ACC112 (cell line): ENCODE data around the gene TOR1A.

Source experiments
- H2AFZ ChIP-seq: fragments of 200-600 bp; sonication (generic); one replicate; pipeline ENCODE4 v1.6.0; 2017; ENCODE audit warnings: antibody characterized with exemption, low read length; ENCODE audit not compliant: unreplicated experiment
- H3K27ac ChIP-seq: fragments of 200-600 bp; sonication (generic); 2 replicates; pipeline ENCODE4 v1.5.1; 2014; ENCODE audit warnings: low read depth, mild to moderate bottlenecking, antibody characterized with exemption, low read length, moderate library complexity
- H3K27me3 ChIP-seq: fragments of 200-600 bp; sonication (generic); 2 replicates; pipeline ENCODE4 v1.6.1; 2014; ENCODE audit warnings: mild to moderate bottlenecking, antibody characterized with exemption, low read length, moderate library complexity, mixed read lengths; ENCODE audit not compliant: insufficient read depth
- H3K36me3 ChIP-seq: fragments of 200-600 bp; sonication (generic); 2 replicates; pipeline ENCODE4 v1.6.1; 2016; ENCODE audit warnings: mild to moderate bottlenecking, antibody characterized with exemption, low read length, moderate library complexity, mixed read lengths; ENCODE audit not compliant: insufficient read depth
- H3K4me1 ChIP-seq: fragments of 200-600 bp; sonication (generic); one replicate; pipeline ENCODE4 v1.6.1; 2016; ENCODE audit warnings: low read length, mixed read lengths; ENCODE audit not compliant: insufficient read depth, unreplicated experiment, control insufficient read depth
- H3K4me3 ChIP-seq: fragments of 200-600 bp; sonication (generic); 2 replicates; pipeline ENCODE4 v1.5.1; 2014; ENCODE audit warnings: mild to moderate bottlenecking, low read depth, low read length
- H3K79me2 ChIP-seq: fragments of 200-600 bp; sonication (generic); one replicate; pipeline ENCODE4 v1.6.0; 2016; ENCODE audit warnings: low read length; ENCODE audit not compliant: control insufficient read depth, unreplicated experiment, insufficient read depth

Gene TOR1A

GRCh38 chr9:129850821-129851550, 27.1 kb upstream of the TOR1A start:
- Histone ChIP-seq H3K27me3 (no peaks in the 10 kb centered on the region), H3K79me2 (no peaks in the 10 kb centered on the region), H3K4me1 (no peaks in the 10 kb centered on the region), H3K27ac (no peak overlapping the region), H2AFZ (no peak overlapping the region), H3K4me3 (no peak overlapping the region), H3K36me3 (peaks cover 3% of the 10 kb centered on the region; the same call in 1 of the 2 replicates)

GRCh38 chr9:129849901-129850300, 26.0 kb upstream of the TOR1A start:
- Histone ChIP-seq H3K27me3 (no peaks in the 10 kb centered on the region), H3K79me2 (no peaks in the 10 kb centered on the region), H2AFZ (no peak overlapping the region), H3K27ac (no peak overlapping the region), H3K4me3 (no peak overlapping the region), H3K36me3 (peaks cover 3% of the 10 kb centered on the region; the same call in 1 of the 2 replicates), H3K4me1 (no peaks in the 10 kb centered on the region)

GRCh38 chr9:129848712-129849441, 24.9 kb upstream of the TOR1A start:
- no peak overlapping the region for H2AFZ ChIP-seq
- H3K79me2 ChIP-seq: no peaks in the 10 kb centered on the region
- H3K27ac ChIP-seq: no peak overlapping the region
- H3K4me1 ChIP-seq: no peaks in the 10 kb centered on the region
- peaks cover 3% of the 10 kb centered on the region; the same call in 1 of the 2 replicates for H3K36me3 ChIP-seq
- no peaks in the 10 kb centered on the region for H3K27me3 ChIP-seq
- H3K4me3 ChIP-seq: no peak overlapping the region

- H3K27me3 ChIP-seq: no peaks in the 10 kb centered on the region
- H3K36me3 ChIP-seq: 0 out of 2 replicates have a peak, but pooled peaks cover 2% of the 10 kb centered on the region
- no peaks in the 10 kb centered on the region for H3K79me2 ChIP-seq
- H3K4me3 ChIP-seq: no peak overlapping the region
- H3K4me1 ChIP-seq: no peaks in the 10 kb centered on the region
- no peak overlapping the region for H2AFZ ChIP-seq
- no peak overlapping the region for H3K27ac ChIP-seq
These were observed 21.4 kb upstream of the TOR1A start for GRCh38 chr9:129845373-129845772.

DNA sequence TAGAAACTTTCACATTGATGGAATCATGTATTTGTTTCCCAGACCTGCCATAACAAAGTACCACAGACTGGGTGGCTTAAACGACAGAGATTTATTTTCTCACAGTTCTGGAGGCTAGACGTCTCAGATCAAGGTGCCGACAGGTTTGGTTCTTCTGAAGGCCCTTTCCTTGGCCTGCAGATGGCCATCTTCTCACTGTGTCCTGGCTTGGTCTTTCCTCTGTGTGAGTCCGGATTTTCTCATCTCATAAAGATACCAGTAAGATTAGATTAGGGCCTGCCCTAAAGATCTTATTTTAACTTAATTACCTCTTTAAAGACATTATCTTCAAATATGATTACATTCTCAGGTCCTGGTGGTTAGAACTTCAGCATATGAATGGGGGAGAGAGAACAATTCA, 17.1 kb upstream of the TOR1A start:
- no peaks in the 10 kb centered on the region for H3K27me3 ChIP-seq
- peaks cover 23% of the 10 kb centered on the region for H3K4me1 ChIP-seq
- no peak overlapping the region for H2AFZ ChIP-seq
- no peak overlapping the region for H3K4me3 ChIP-seq
- no peak overlapping the region for H3K27ac ChIP-seq
- H3K79me2 ChIP-seq: peaks cover under 1% of the 10 kb centered on the region
- H3K36me3 ChIP-seq: no peaks in the 10 kb centered on the region

DNA sequence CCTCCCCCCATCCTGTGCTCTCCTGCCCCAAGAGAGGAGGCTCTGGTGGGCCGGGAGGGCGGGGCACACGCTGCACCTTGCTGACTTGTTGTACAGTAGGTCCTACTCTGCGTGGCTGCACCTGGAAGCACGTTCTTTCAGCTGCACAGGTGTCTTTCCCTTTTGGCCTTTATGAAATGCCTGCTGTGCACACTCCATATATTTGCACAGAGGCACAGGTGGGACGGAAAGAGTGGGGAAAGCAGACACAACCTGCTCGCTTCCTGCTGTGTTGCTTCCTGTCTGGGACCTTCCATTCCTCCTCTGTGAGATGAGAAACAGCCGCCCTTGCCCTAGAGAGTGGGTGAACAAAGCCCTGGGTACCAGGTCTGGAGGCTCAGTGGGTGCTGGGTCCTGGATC, 16.1 kb upstream of the TOR1A start:
- Histone ChIP-seq H3K79me2 (peaks cover 8% of the 10 kb centered on the region), H3K27me3 (no peaks in the 10 kb centered on the region), H3K4me1 (peaks cover 24% of the 10 kb centered on the region), H3K27ac (no peak overlapping the region), H3K4me3 (no peak overlapping the region), H2AFZ (no peak overlapping the region), H3K36me3 (no peaks in the 10 kb centered on the region)

DNA sequence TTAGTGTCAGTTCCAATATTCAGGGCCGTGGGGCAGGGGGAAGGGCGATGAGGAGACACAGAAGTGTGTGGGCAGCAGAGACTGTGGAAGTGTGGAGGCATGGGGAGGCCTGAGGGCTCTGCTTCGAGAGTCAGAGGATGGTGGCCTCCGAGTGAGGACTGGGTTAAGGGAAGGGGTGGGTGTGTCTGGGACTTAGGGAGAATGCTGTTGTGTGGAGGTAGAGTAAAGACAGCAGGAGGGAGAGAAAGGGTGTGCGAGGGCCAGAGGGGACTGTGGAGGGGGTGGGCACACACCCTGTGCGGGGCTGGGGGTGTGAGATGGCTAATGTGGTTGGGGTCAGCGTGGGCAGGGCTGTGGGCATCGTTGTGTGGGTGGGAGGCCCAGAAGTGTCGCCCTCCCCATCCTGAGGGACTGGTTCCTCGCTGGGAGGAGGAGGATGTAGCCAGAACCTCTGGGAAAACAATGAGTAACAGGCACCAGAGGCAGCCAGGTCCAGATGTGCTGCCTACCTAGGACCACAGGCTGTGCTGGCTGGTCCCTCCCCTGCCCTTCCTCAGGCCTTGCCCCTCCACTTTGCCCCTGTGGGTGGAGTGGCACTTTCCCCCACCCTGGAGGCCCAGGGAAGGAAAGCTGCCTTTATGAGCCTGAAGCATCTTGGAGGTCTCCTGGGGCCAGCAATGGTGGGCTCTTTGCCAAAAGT, 15.5 kb upstream of the TOR1A start:
- no peak overlapping the region for H3K4me3 ChIP-seq
- no peak overlapping the region for H2AFZ ChIP-seq
- H3K4me1 ChIP-seq: peaks cover 24% of the 10 kb centered on the region
- H3K36me3 ChIP-seq: no peaks in the 10 kb centered on the region
- no peaks in the 10 kb centered on the region for H3K27me3 ChIP-seq
- peaks cover 12% of the 10 kb centered on the region for H3K79me2 ChIP-seq
- H3K27ac ChIP-seq: peak overlapping the region; percentile 52

- Histone ChIP-seq H3K36me3 (no peaks in the 10 kb centered on the region), H2AFZ (no peak overlapping the region), H3K27ac (peak overlapping the region; percentile 52), H3K27me3 (no peaks in the 10 kb centered on the region), H3K4me1 (peaks cover 29% of the 10 kb centered on the region), H3K79me2 (peaks cover 18% of the 10 kb centered on the region), H3K4me3 (no peak overlapping the region)
These were observed 14.8 kb upstream of the TOR1A start for GRCh38 chr9:129838707-129839259.

DNA sequence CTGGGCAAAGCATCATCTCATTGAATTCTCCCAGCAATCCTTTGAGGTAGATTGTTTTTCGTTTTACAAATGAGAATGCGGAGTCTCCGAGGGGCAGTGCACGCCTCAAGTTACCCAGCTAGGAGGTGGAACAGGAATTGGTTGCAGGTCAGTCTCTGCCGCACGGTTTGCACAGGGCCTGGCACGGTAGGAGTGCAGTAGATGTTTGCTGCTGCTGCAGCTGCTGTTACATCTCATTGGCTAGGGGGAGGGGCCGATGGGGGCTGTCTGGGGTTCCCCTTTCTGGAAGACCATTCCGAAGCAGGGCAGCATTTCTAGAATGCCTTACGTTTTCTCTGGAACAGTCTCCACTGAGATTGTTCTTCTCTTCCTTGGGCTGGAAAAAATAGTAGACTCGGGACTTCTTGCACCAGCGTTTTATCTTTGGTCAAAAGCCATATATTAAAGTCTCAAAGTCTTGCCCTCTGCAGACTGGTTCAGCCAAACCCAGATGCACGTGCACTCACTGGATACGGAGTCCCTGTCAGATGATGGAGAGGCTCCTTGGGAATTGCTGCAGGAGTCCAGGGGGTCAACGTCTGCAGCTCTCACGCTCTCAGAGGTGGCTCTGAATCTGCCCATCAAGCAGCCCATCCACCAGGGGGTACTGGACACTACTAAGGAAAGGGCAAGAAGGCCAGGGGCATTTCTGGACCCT, 12.5 kb upstream of the TOR1A start:
- H3K4me1 ChIP-seq: peaks cover 33% of the 10 kb centered on the region
- H3K4me3 ChIP-seq: peak overlapping the region; percentile 96
- H3K27me3 ChIP-seq: no peaks in the 10 kb centered on the region
- H3K27ac ChIP-seq: no peak overlapping the region
- H3K36me3 ChIP-seq: no peaks in the 10 kb centered on the region; the same call in 1 of the 2 replicates
- H2AFZ ChIP-seq: peak overlapping the region; percentile 98
- peaks cover 23% of the 10 kb centered on the region for H3K79me2 ChIP-seq

GRCh38 chr9:129835860-129836223, 11.9 kb upstream of the TOR1A start:
- Histone ChIP-seq H3K4me1 (peaks cover 33% of the 10 kb centered on the region), H2AFZ (peak overlapping the region; percentile 98), H3K79me2 (peaks cover 23% of the 10 kb centered on the region), H3K4me3 (peak overlapping the region; percentile 96), H3K27me3 (no peaks in the 10 kb centered on the region), H3K27ac (no peak overlapping the region), H3K36me3 (no peaks in the 10 kb centered on the region; the same call in 1 of the 2 replicates)
